H1 (cell line): ENCODE measurements around the gene FOSB. TPM values are rescaled to one million over a fixed set of nuclear protein-coding genes. Genes with fewer than 3 reads are reported as not detected.

Source experiments
- CTCF ChIA-PET: fragments of 300-600 bp; sonication (Branson Sonifier 250); formaldehyde crosslinking; loops from one replicate; lab custom pipeline; 2021; ENCODE audit not compliant: partially characterized antibody; lab: Charles Lee
- POLR2A ChIA-PET: fragments of 300-600 bp; sonication (Branson Sonifier 250); formaldehyde crosslinking; loops from one replicate; lab custom pipeline; 2021; ENCODE audit warnings: inconsistent platforms; ENCODE audit not compliant: partially characterized antibody; lab: Charles Lee
- DNase-seq, 2 experiments: peaks; one replicate each; pipeline versions ENCODE4 v3.0.0 to v3.0.0-alpha.2; 2010 to 2022; ENCODE audit warnings: low spot score in 2 of 2, low read depth in 1 of 2, mixed read lengths in 1 of 2
- FAIRE-seq: peaks from 2 replicates; lab custom pipeline; 2011; peaks lifted over from hg19 to GRCh38; lab: Jason Lieb, UNC
- H2AFZ ChIP-seq: 2 replicates; pipeline ENCODE4 v1.8.1; 2012; ENCODE audit warnings: low read length, inconsistent platforms
- H2AK5ac ChIP-seq: 2 replicates; pipeline ENCODE4 v1.6.1; 2013; ENCODE audit warnings: low read depth, low read length
- H2BK120ac ChIP-seq: replicated peaks from 2 replicates; pipeline ENCODE3; 2013; ENCODE audit warnings: low read depth, low read length, inconsistent platforms
- H2BK12ac ChIP-seq: 2 replicates; pipeline ENCODE4 v1.6.1; 2013; ENCODE audit warnings: low read depth, low read length
- H2BK15ac ChIP-seq: 2 replicates; pipeline ENCODE4 v1.6.1; 2013; ENCODE audit warnings: low read length
- H2BK20ac ChIP-seq: 2 replicates; pipeline ENCODE4 v1.6.1; 2013; ENCODE audit warnings: low read length
- H2BK5ac ChIP-seq: 2 replicates; pipeline ENCODE4 v1.6.1; 2013; ENCODE audit warnings: low read depth, low read length
- H3K14ac ChIP-seq: 2 replicates; pipeline ENCODE4 v1.6.1; 2013; ENCODE audit warnings: inconsistent platforms; ENCODE audit not compliant: insufficient read length
- H3K18ac ChIP-seq: 2 replicates; pipeline ENCODE4 v1.6.1; 2013; ENCODE audit warnings: low read length; ENCODE audit errors: extremely low read depth
- H3K23ac ChIP-seq: 2 replicates; pipeline ENCODE4 v1.6.1; 2013; ENCODE audit warnings: inconsistent platforms; ENCODE audit not compliant: insufficient read length
- H3K23me2 ChIP-seq: 2 replicates; pipeline ENCODE4 v1.6.1; 2013; ENCODE audit warnings: low read depth, low read length
- H3K27ac ChIP-seq: 2 replicates; pipeline ENCODE4 v1.6.1; 2011; ENCODE audit warnings: low read depth, low read length, inconsistent platforms
- H3K27me3 ChIP-seq, 4 experiments: replicated peaks in 1 of 4; 1 replicate in 1 of 4; 2 replicates in 3 of 4; pipeline versions ENCODE4 v1.6.1 to v1.8.1; 2011 to 2013; ENCODE audit warnings: low read length in 3 of 4, mild to moderate bottlenecking in 3 of 4, inconsistent platforms in 2 of 4, mixed read lengths in 2 of 4, moderate library complexity in 1 of 4; ENCODE audit not compliant: control insufficient read depth in 3 of 4, insufficient read depth in 3 of 4; ENCODE audit errors: extremely low read depth in 1 of 4
- H3K36me3 ChIP-seq, 4 experiments: 2 replicates each; pipeline versions ENCODE4 v1.6.1 to v1.8.1; 2011 to 2013; ENCODE audit warnings: mild to moderate bottlenecking in 4 of 4, low read length in 3 of 4, moderate library complexity in 2 of 4, control low read depth in 1 of 4, inconsistent platforms in 1 of 4; ENCODE audit not compliant: insufficient read depth in 4 of 4, control insufficient read depth in 2 of 4
- H3K4ac ChIP-seq: replicated peaks from 2 replicates; pipeline ENCODE3; 2013; ENCODE audit warnings: low read length, low read depth, mixed read lengths, inconsistent platforms; ENCODE audit not compliant: insufficient read length
- H3K4me1 ChIP-seq, 4 experiments: replicated peaks in 1 of 4; 1 replicate in 1 of 4; 2 replicates in 3 of 4; pipeline versions ENCODE4 v1.6.1 to v1.8.1; 2011 to 2013; ENCODE audit warnings: low read length in 3 of 4, inconsistent platforms in 2 of 4, mixed read lengths in 1 of 4; ENCODE audit not compliant: insufficient read depth in 4 of 4, control insufficient read depth in 3 of 4
- H3K4me2 ChIP-seq, 2 experiments: 2 replicates each; pipeline versions ENCODE4 v1.6.1 to v1.8.1; 2011 to 2013; ENCODE audit warnings: low read depth in 2 of 2, low read length in 2 of 2, control low read depth in 1 of 2, inconsistent platforms in 1 of 2, mild to moderate bottlenecking in 1 of 2; ENCODE audit not compliant: insufficient read depth in 1 of 2
- H3K4me3 ChIP-seq, 4 experiments: fragments of 200-600, 300-600 bp in 1 of 4; sonication (generic), shearing (Covaris generic), sonication (Bioruptor Twin) in 1 of 4; 2 replicates each; pipeline versions ENCODE4 v1.5.1 to v1.8.1; 2011 to 2016; ENCODE audit warnings: low read length in 4 of 4, low read depth in 3 of 4, control low read depth in 2 of 4, inconsistent platforms in 2 of 4, mild to moderate bottlenecking in 2 of 4, mixed read lengths in 1 of 4, moderate library complexity in 1 of 4; ENCODE audit not compliant: insufficient read depth in 2 of 4; ENCODE audit errors: extremely low read depth in 1 of 4
- H3K56ac ChIP-seq: replicated peaks from 2 replicates; pipeline ENCODE3; 2013; ENCODE audit warnings: low read depth, mild to moderate bottlenecking, mixed read lengths, low read length, inconsistent platforms; ENCODE audit not compliant: insufficient read length
- H3K79me1 ChIP-seq: 2 replicates; pipeline ENCODE4 v1.6.1; 2013; ENCODE audit warnings: low read depth, low read length, control low read depth
- H3K79me2 ChIP-seq, 2 experiments: 2 replicates each; pipeline versions ENCODE4 v1.6.1 to v1.8.1; 2012 to 2013; ENCODE audit warnings: low read length in 2 of 2, mild to moderate bottlenecking in 2 of 2, inconsistent platforms in 1 of 2; ENCODE audit not compliant: insufficient read depth in 2 of 2, control insufficient read depth in 1 of 2
- H3K9ac ChIP-seq, 4 experiments: replicated peaks in 1 of 4; 1 replicate in 1 of 4; 2 replicates in 3 of 4; pipeline versions ENCODE4 v1.6.1 to v1.8.1; 2011 to 2013; ENCODE audit warnings: low read depth in 3 of 4, low read length in 3 of 4, control low read depth in 2 of 4, mild to moderate bottlenecking in 2 of 4, moderate library complexity in 2 of 4, inconsistent platforms in 1 of 4; ENCODE audit errors: extremely low read depth in 1 of 4
- H3K9me3 ChIP-seq, 2 experiments: 2 replicates each; pipeline versions ENCODE4 v1.6.1 to v1.8.1; 2012 to 2013; ENCODE audit warnings: mild to moderate bottlenecking in 2 of 2, moderate library complexity in 2 of 2, control low read depth in 1 of 2, inconsistent platforms in 1 of 2, low read depth in 1 of 2, low read length in 1 of 2, mixed read lengths in 1 of 2; ENCODE audit not compliant: insufficient read depth in 2 of 2
- H4K20me1 ChIP-seq, 2 experiments: replicated peaks in 1 of 2; 2 replicates each; pipeline versions ENCODE3 to v1.8.1; 2011 to 2013; ENCODE audit warnings: inconsistent platforms in 2 of 2, low read length in 2 of 2, mild to moderate bottlenecking in 1 of 2; ENCODE audit not compliant: insufficient read depth in 2 of 2, control insufficient read depth in 1 of 2
- H4K5ac ChIP-seq: 2 replicates; pipeline ENCODE4 v1.6.1; 2013; ENCODE audit warnings: low read length, low read depth, mixed read lengths, inconsistent platforms; ENCODE audit not compliant: insufficient read length
- H4K8ac ChIP-seq: 2 replicates; pipeline ENCODE4 v1.8.0; 2013; ENCODE audit warnings: mild to moderate bottlenecking, moderate library complexity, low read length, inconsistent platforms; ENCODE audit not compliant: insufficient read depth; ENCODE audit errors: extremely low read depth
- H4K91ac ChIP-seq: replicated peaks from 2 replicates; pipeline ENCODE3; 2013; ENCODE audit warnings: low read length, mixed read lengths, inconsistent platforms; ENCODE audit not compliant: insufficient read length
- KDM1A ChIP-seq: fragments of 200-600, 300-600 bp; sonication (generic); IDR thresholded peaks from 2 replicates; pipeline ENCODE4 v1.7.1; 2016; ENCODE audit warnings: mild to moderate bottlenecking, low read length, borderline replicate concordance
- SIRT6 ChIP-seq: IDR thresholded peaks from one replicate; pipeline ENCODE4 v1.7.1; 2012; ENCODE audit warnings: low read length, inconsistent platforms
- WGBS, 2 experiments: shearing (Covaris generic) in 1 of 2; methylation state at CpG; one replicate each; pipeline versions ENCODE4 v1.1.6 to v1.1.7; 2013 to 2015; ENCODE audit warnings: low lambda C conversion rate in 2 of 2, mixed read lengths in 2 of 2, inconsistent platforms in 1 of 2, low coverage in 1 of 2, missing lambda C conversion rate in 1 of 2; ENCODE audit not compliant: insufficient replicate concordance in 2 of 2, insufficient coverage in 1 of 2, insufficient read length in 1 of 2; ENCODE audit errors: extremely low coverage in 1 of 2, missing lambda C conversion rate in 1 of 2; 5-methylcytosine and 5-hydroxymethylcytosine counted together
- polyA plus RNA-seq, 7 experiments: library from polyadenylated mRNA; depleted of rRNA in 3 of 7; stranded (reverse) in 5 of 7; unstranded in 2 of 7; fragments of >200 nt in 5 of 7; fragments of 200-250 nt in 2 of 7; gene quantifications; 1 replicate in 5 of 7; 2 replicates in 1 of 7; 4 replicates in 1 of 7; pipeline versions ENCODE4 v1.2.1 to v1.2.3, GENCODE V29; 2011 to 2013; ENCODE audit warnings: missing spikeins in 2 of 7, mixed read lengths in 2 of 7
- total RNA-seq: library from RNA; stranded (reverse); fragmentation: NEBNext Ultra II Directional; extraction: Animal tissue kit (Norgen Biotek cat#: 25700); gene quantifications from 2 replicates; pipeline ENCODE4 v1.2.1, GENCODE V29; 2021

Gene FOSB
- total and polyA plus RNA-seq, 2 of the 8 experiments (the other 6 are each of a cell fraction or from before 2014, with no cell fraction given) = 0.44 to 2.7 TPM

- Histone ChIP-seq H2AFZ (no peak overlapping the region), H3K27ac (no peak overlapping the region), H4K91ac (no peak overlapping the region), H3K9me3 (no peaks in the 10 kb centered on the region), H3K18ac (no peak overlapping the region), H3K23ac (no peak overlapping the region), H4K8ac (no peak overlapping the region), H2BK15ac (no peak overlapping the region), H4K5ac (no peak overlapping the region), H2BK5ac (no peak overlapping the region), H2AK5ac (no peak overlapping the region), H3K4me2 (no peak overlapping the region), H4K20me1 (no peaks in the 10 kb centered on the region), H2BK120ac (no peak overlapping the region), H3K9ac (no peak overlapping the region), H3K4me3 (no peak overlapping the region), H2BK12ac (no peak overlapping the region), H3K27me3 (peaks cover 0 to 1% (median 0%) of the 10 kb centered on the region in 4 experiments; a peak in 2 of 7 replicates), H3K4me1 (peaks cover 0 to 6% (median 4%) of the 10 kb centered on the region in 4 experiments; a peak in 5 of 7 replicates), H3K56ac (no peak overlapping the region), H3K79me2 (no peaks in the 10 kb centered on the region), H3K36me3 (no peaks in the 10 kb centered on the region), H3K4ac (no peak overlapping the region), H3K14ac (no peak overlapping the region), H3K79me1 (no peaks in the 10 kb centered on the region), H3K23me2 (no peaks in the 10 kb centered on the region; the same call in 1 of the 2 replicates), H2BK20ac (no peak overlapping the region)
- POLR2A ChIA-PET = interaction anchor here (1.2 kb wide), 1 partner anchor 29 kb away, joined by 3 read pairs; no protein-coding TSS in a partner anchor
- TF ChIP-seq SIRT6 (no peak), KDM1A (peak; percentile 71; the same call in 1 of the 2 replicates)
- CTCF ChIA-PET = interaction anchor here (1.2 to 21.2 kb wide), 3 partner anchors 9 to 90 kb away, joined by 3 to 760 read pairs (median 3); partner anchors contain the start of gene FOSB
- FAIRE-seq (no peak), DNase-seq (no peak)
- 86% methylated on average over 3 of the region's 3 CpGs; no CpG with 5 or more reads in 1 of the 2 experiments for WGBS, 2 experiments
These were observed 30.5 kb upstream of the FOSB start for GRCh38 chr19:45437328-45437727.
